ENCODE results near the gene CFAP299.

DNA sequence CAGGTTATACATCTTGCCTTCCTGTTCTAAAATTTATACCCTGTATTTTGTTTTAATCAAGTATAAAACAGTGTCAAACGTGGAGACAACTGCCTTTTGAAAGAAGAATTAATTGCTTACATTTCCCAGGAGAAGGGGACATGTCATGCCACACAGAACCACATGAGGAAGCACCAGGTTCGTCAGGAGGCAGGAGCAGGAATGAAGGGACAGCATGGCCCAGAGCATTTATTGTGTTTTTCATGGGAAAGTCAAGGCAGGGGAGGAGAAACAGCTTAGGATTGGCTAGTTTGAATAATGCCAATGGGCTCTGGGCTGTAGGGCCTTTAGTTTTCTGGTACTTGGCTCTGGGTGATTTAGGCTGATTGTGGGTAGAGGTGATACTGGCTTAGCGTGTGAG lies 203.7 kb downstream of the CFAP299 start:
- TF ChIP-seq EZH2 (IDR thresholded peaks at IDR 0.05; ENCODE audit: borderline replicate concordance, insufficient read depth, low read depth, low read length, poor library complexity, severe bottlenecking), result no peak
- TF ChIP-seq, protein P1, sequence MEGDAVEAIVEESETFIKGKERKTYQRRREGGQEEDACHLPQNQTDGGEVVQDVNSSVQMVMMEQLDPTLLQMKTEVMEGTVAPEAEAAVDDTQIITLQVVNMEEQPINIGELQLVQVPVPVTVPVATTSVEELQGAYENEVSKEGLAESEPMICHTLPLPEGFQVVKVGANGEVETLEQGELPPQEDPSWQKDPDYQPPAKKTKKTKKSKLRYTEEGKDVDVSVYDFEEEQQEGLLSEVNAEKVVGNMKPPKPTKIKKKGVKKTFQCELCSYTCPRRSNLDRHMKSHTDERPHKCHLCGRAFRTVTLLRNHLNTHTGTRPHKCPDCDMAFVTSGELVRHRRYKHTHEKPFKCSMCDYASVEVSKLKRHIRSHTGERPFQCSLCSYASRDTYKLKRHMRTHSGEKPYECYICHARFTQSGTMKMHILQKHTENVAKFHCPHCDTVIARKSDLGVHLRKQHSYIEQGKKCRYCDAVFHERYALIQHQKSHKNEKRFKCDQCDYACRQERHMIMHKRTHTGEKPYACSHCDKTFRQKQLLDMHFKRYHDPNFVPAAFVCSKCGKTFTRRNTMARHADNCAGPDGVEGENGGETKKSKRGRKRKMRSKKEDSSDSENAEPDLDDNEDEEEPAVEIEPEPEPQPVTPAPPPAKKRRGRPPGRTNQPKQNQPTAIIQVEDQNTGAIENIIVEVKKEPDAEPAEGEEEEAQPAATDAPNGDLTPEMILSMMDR (IDR thresholded peaks at IDR 0.05), result no peak
